DND-41 (cell line): ENCODE results near the gene BOLL.

Source experiments
- CTCF ChIP-seq: IDR thresholded peaks from 2 replicates; pipeline ENCODE4 v1.5.1; 2012; ENCODE audit warnings: borderline replicate concordance, low read length, moderate library complexity, mild to moderate bottlenecking; ENCODE audit not compliant: poor library complexity, severe bottlenecking; ENCODE audit errors: extremely low read depth
- EZH2 ChIP-seq: IDR thresholded peaks from 3 replicates; pipeline ENCODE4 v1.6.1; 2012; ENCODE audit warnings: borderline replicate concordance, low read depth, mild to moderate bottlenecking, moderate library complexity, low read length, inconsistent platforms; ENCODE audit not compliant: severe bottlenecking

DNA sequence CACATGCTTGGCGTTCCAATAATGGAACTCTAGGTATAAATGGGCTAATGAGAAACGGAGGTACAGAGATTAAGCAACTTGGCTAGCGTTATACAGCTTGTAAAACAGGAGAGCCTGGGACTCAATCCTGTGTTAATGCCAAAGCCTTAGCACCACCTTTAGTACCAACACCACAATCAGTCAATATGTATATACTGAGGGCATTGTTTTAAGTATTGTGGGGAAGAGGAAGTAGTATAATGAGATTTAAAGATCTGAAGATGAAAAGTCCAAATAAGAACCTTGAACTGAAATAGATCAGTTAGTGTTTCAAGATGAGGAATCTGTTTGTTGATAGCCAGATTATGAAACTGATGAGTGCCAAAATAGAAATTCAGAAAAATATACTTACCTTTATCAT is 71.8 kb downstream of the BOLL start:
- TF ChIP-seq CTCF (no peak), EZH2 (no peak)
